GM20431 (cell line): ENCODE data around the gene NEUROG1.

Source experiments
- in situ Hi-C: fragments of 300-500 bp; cut with MseI, MboI; formaldehyde crosslinking; loops from one replicate; pipeline ENCODE4 v1.15.0; 2020; ENCODE audit warnings: low sequenced_read_pairs; ENCODE audit not compliant: unreplicated experiment

The NEUROG1 gene, protein sequence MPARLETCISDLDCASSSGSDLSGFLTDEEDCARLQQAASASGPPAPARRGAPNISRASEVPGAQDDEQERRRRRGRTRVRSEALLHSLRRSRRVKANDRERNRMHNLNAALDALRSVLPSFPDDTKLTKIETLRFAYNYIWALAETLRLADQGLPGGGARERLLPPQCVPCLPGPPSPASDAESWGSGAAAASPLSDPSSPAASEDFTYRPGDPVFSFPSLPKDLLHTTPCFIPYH

GRCh38 chr5:135535820-135536801, at the start of gene NEUROG1:
Gene NEUROG1 (minus strand): TSS chr5:135535964. CDS start chr5:135535690, 274 bp downstream.
- in situ Hi-C loops = no loop called here

DNA sequence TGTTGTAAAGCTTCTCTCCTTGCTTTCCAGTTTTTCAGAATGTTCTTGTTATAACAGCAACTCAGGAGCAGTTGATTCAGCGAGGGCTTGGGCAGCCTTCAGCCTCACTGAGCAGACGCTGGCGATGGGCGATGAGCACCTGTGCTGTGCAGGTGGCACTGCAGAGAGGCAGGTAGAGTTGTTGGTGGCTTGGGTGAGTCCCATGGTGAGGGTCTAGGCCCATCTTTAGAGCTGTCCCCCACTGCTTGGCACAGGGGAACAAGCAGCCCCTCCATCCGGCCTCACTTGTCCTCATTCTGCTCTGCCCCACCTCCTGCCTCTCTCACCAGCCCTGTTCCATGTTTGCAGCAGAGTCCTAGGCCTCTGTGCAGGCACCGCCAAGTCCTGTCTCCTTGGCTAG, 49.2 kb upstream of the NEUROG1 start:
- in situ Hi-C loops = no loop called here

DNA sequence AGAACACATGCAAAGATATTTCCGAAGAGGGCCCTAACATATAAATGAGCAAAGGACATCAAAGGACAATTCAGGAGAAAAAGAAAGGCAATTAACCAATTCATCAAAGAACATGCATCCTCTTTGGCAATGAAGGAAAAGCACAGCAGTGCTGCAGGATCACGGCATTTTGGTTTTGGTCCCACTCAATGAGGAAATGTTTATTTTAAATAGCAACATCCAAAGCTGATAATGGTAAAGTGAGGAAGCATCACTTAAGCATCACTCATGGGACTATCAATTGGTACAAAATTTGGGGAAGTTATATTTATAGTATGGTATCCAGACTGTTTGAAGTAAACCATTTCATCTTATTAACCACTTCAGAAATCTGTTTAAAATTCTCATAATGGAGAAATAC, 48.5 kb upstream of the NEUROG1 start:
- in situ Hi-C loops = no loop called here

DNA sequence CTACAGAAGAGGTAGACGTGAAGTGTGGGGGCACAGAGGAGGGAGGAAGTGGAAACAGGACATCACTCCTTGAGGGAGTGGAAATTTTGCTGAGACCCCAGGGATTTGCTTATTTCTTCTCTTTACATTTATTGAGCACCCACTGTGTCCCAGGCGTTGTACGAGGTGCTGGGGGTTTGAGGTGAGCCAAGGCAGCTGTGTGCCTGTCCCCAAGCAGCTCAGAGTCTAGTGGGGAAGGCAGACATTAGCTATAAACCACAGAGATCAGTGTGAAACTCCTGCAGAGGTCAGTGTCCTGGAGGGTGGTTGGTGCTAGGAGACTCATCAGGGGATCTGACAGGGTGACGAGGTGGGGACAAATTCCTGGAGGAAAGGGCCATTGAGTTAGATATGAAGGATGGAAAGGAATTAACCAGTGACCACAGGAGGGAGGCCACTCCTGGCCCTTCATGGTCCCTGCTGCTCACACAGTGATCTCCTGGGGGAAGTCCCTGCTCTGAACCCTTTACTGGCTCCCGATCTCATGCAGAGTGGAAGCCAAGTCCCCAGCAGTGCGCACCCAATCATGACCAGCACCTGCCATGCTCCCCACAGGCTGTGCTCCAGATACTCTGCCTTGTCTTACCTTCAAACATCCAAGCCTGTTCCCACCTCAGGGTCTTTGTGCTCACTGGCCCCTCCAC, 46.5 kb upstream of the NEUROG1 start:
- in situ Hi-C loops = no loop called here

DNA sequence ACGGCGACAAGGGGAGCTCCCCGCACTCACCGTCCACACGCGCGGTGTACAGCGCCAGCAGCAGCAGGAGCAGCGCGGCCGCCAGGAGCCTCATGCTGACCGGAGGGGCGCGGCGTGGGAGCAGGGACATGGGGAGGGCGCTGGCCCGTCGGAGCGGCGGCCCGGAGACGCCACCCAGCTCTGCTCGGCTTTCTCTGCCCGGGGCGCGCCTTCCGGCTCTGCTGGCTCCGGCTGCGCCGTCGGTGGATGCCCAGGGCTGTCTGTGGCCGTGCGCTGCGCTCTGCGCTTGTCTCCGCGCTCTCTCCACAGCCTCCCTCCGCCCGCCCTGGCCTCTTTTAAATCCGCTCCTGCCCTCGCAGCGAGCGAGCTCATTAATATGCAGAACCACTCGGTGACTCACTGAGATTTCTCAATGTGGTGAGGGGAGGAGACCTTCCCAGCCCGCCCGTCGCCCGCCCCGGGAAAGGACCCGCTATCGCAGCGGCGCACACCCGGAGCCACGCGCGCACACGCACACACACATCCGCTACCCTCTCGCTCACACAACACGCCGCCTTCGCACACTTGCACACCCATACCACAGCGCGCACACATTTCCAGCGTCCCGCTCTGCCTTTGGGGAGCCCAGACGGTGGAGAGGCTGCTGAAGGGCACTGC, 43.0 kb upstream of the NEUROG1 start, which contains the start of gene CXCL14:
CXCL14 (minus strand) TSS at position 307 of the 657 bp plus-strand sequence; CDS start at position 94, 213 bp downstream.
- in situ Hi-C loops = no loop called here

DNA sequence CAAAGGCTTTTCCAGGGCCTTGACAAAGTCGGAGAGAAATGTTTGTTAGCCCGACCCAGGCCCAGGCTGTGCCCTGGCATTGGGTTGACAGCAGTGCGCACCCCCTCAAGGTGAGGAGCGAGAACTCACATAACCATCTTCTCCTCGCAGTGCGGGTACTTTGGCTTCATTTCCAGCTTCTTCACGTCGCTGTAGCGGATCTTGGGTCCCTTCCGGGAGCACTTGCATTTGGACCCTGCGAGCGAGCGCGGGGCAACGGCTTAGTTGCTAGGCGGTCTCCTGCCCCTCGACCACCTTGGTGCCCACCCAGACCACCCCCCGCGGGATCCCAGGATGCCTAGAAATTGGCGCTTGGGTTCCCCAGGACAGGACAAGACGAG, 42.5 kb upstream of the NEUROG1 start:
- in situ Hi-C loops = no loop called here

- in situ Hi-C loops = no loop called here
Measured at GRCh38 chr5:135577421-135577820, 41.7 kb upstream of the NEUROG1 start.

DNA sequence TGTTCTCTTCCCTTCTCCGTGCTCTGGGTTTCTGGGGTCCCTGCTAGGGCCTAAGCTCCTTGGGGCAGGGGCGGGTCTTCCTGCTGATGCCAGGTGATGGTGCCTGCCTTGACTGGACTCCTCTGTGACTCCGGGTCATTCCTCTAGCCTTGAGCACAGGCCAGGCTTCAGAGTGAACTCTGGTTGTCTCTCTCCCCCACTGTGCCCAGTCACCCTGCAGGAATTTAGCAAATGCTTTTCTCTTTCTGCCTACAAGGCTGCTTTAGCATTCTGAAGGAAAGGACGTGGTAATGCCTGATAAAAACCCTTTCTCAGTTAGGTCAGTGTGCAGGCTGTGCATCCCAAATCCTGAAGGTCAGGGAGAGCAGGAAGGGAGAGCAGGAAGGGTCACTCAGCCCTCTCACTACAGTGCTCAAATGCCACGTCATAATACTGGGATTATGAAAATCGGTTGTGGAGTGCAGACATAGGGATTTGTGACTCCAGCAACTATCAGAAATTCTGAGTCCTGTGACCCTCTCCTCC, 40.4 kb upstream of the NEUROG1 start:
- in situ Hi-C loops = no loop called here

- in situ Hi-C loops = loop anchor here (25.0 kb wide), 1 partner anchor 263 kb away; the partner anchor contains the start of gene SLC25A48
Measured at GRCh38 chr5:135574493-135574892, 38.7 kb upstream of the NEUROG1 start.

DNA sequence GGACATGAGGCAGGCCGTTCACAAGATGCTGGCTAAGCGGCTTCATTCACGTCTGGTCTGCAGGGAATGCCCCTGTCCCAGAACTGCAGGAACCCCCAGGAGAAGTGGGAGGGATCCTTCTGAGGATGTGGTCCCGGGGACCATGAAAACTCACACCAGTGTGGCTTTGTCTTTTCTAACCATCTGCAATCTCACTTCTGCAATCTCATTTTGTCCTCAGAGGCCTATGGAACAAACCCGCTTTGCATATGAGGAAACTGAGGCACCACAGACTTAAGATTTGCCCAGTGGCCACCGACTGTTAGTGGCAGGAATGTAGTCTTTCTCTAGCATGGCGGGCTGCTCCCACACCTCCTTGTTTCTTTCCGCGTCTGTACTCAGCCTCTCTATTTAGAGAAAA, 36.1 kb upstream of the NEUROG1 start:
- in situ Hi-C loops = loop anchor here (25.0 kb wide), 1 partner anchor 265 kb away; the partner anchor contains the start of gene SLC25A48

DNA sequence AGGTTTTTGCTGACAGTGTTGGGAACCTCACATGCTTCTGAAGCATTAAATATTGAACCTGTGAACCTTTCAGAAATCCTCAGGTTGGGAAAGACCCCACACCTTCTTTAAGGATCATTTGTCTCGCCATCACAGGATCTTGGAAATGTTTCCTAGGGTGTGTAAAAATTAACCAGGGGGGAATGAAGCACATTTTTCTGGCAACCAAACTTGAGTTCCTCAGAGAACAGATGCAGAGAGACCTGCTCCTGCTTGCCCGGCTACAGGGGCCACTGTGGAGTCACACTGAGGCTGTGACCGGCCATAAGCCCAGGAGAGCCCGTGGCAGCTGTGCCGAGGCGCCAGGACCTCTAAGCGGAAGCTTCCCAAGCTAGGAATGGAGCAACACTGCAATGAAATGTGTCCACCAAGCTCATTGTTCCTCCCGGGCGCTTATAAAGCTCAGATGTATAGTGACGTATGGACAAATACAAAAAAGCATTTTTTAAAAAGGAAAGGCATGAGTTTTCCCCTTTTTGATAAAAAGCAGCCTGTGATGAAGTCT, 35.4 kb upstream of the NEUROG1 start:
- in situ Hi-C loops = loop anchor here (25.0 kb wide), 1 partner anchor 266 kb away; the partner anchor contains the start of gene SLC25A48

- in situ Hi-C loops = loop anchor here (25.0 kb wide), 1 partner anchor 267 kb away; the partner anchor contains the start of gene SLC25A48
Measured at GRCh38 chr5:135570453-135570764, 34.6 kb upstream of the NEUROG1 start.

- in situ Hi-C loops = loop anchor here (25.0 kb wide), 1 partner anchor 267 kb away; the partner anchor contains the start of gene SLC25A48
Measured at GRCh38 chr5:135569755-135570452, 34.1 kb upstream of the NEUROG1 start.

DNA sequence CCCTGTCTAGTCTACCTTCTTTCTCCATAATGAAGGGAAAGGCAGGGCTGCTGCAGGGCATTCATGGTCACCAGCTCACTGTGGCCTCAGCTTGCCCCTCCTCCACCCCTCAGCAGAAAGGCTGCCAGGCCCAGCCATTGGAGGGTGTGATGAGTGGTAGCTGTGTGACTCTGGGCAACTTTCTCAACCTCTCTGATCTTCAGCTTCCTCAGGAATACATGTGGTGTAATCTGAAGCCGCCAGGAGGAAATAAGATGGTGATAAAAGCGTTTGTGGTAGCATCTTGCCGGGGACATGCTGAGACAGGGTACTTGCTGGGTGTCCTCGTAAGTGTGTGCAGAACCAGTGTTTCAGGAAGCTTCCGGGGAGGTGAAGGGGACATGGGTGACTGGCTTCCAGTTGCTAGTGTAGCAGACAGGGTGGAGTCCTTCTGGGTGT, 33.2 kb upstream of the NEUROG1 start:
- in situ Hi-C loops = loop anchor here (25.0 kb wide), 1 partner anchor 268 kb away; the partner anchor contains the start of gene SLC25A48

DNA sequence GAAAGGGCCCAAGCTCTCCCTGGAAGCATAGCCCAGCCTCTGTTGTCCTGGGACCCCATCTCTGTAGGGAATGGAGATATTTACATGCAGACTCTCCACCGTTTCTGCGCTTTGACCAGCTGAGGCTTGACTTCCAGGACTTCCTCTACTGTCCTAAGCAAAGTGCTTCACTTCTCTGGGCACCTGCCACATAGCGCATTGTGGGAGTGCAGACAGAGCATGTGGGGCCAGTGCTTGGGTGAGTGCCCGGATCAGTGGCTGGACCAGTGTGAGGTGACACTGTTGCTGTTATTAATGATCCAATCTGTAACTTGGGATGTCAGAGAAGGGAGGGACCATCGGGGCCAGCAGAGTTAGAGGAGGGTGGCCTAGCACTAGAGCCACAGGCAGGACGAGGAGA, 32.5 kb upstream of the NEUROG1 start:
- in situ Hi-C loops = loop anchor here (25.0 kb wide), 1 partner anchor 269 kb away; the partner anchor contains the start of gene SLC25A48

GRCh38 chr5:135567661-135568060, 31.9 kb upstream of the NEUROG1 start:
- in situ Hi-C loops = loop anchor here (25.0 kb wide), 1 partner anchor 270 kb away; the partner anchor contains the start of gene SLC25A48

DNA sequence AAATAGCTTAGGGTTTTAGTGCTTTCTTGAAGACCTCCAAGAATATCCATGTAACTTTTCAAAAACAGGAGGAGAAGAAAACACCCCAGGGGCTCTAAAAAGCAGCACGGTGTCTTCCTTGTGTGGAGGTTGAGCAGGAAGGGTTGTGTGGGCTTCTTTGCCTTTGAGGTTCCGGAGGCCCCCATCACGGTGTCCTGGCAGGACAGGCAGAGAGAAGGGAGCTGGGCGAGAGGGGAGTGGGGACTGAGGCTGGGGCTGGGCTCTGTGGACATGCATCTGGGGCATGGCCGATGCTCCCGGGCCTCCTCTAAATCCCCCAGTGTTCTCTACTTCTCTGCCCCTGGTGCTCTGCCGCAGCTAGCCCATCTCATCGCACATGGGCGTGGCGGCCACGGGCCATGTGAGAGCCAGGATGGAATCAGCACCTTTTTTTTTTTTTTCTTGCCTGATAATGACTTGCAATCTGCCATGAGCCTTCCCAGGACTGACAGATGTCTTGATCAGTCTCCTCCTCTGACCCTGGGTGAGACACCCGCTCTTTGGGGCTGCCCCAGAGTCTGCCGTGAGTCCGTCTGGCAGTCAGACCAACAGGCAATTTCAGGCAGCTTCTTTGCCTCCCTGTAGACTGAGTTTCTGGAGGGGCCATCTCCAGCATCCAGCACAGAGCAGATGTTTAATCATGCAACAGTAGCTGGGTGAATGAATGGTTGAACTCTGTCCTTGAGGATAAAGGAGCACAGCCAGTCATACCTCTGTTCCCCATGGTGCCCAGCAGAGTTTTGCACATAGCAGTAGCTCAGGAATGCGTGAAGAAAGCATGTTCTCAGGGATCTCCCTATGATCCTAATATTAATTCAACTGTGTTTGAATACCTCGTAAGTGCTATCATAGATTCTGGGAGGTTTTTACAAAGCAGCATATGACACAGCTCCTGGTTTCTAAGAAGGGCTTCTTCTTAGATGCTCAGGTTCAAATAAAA, 30.9 kb upstream of the NEUROG1 start:
- in situ Hi-C loops = loop anchor here (25.0 kb wide), 1 partner anchor 271 kb away; the partner anchor contains the start of gene SLC25A48
